ENCODE measurements around the gene SCGB1A1. TPM values are rescaled to one million over a fixed set of nuclear protein-coding genes. Genes with fewer than 3 reads are reported as not detected.
A peak's percentile ranks its signal among the peaks of the same experiment; 100 is the strongest.

The SCGB1A1 gene
- total and polyA plus RNA-seq, 7 donors, result 11.4 TPM; not detected in 6

DNA sequence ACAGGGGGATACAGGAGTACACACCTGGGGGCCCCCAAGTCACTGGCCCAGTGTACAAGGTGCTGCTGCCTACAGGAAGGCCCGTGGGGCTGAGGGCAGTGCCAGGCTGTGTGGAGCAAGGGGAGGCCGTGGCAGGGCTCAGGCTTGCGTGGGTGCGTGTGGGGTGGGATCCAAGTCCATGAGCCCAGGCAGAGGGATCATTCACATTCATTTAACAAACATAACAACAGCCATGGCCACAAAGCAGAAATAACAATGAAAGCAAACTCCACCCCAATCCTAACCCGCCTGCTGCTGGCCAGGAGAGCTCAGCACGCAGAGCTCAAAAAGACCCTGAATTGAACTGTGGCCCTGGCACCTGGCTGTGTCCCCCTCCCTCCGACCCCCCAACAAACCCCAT is 17.0 kb upstream of the SCGB1A1 start:
- no peak overlapping the region for H3K4me3 ChIP-seq
- DNase-seq, result no peak
- intact Hi-C loops (cut with DNase I), result loop anchor here (2.0 kb wide), 2 partner anchors 17 to 143 kb away; partner anchors contain the start of gene SCGB1A1
- H3K9me3 ChIP-seq, result no peaks in the 10 kb centered on the region
- 63 to 78% methylated on average over 7 of the region's 7 CpGs for WGBS, 2 donors
- H3K27ac ChIP-seq, result peak overlapping the region; percentile 81 to 95 (median 86)
- no peaks in the 10 kb centered on the region for H3K36me3 ChIP-seq
- no peaks in the 10 kb centered on the region for H3K27me3 ChIP-seq
- H3K4me1 ChIP-seq, result peaks cover 0 to 71% (median 69%) of the 10 kb centered on the region in 4 donors
- TF ChIP-seq, protein P1, sequence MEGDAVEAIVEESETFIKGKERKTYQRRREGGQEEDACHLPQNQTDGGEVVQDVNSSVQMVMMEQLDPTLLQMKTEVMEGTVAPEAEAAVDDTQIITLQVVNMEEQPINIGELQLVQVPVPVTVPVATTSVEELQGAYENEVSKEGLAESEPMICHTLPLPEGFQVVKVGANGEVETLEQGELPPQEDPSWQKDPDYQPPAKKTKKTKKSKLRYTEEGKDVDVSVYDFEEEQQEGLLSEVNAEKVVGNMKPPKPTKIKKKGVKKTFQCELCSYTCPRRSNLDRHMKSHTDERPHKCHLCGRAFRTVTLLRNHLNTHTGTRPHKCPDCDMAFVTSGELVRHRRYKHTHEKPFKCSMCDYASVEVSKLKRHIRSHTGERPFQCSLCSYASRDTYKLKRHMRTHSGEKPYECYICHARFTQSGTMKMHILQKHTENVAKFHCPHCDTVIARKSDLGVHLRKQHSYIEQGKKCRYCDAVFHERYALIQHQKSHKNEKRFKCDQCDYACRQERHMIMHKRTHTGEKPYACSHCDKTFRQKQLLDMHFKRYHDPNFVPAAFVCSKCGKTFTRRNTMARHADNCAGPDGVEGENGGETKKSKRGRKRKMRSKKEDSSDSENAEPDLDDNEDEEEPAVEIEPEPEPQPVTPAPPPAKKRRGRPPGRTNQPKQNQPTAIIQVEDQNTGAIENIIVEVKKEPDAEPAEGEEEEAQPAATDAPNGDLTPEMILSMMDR (IDR thresholded peaks at IDR 0.05), result no peak
- TF ChIP-seq POLR2AphosphoS5 (IDR thresholded peaks at IDR 0.05), result no peak
- no peak for TF ChIP-seq EP300 (IDR thresholded peaks at IDR 0.05)
- no peak for TF ChIP-seq POLR2A (IDR thresholded peaks at IDR 0.05)

DNA sequence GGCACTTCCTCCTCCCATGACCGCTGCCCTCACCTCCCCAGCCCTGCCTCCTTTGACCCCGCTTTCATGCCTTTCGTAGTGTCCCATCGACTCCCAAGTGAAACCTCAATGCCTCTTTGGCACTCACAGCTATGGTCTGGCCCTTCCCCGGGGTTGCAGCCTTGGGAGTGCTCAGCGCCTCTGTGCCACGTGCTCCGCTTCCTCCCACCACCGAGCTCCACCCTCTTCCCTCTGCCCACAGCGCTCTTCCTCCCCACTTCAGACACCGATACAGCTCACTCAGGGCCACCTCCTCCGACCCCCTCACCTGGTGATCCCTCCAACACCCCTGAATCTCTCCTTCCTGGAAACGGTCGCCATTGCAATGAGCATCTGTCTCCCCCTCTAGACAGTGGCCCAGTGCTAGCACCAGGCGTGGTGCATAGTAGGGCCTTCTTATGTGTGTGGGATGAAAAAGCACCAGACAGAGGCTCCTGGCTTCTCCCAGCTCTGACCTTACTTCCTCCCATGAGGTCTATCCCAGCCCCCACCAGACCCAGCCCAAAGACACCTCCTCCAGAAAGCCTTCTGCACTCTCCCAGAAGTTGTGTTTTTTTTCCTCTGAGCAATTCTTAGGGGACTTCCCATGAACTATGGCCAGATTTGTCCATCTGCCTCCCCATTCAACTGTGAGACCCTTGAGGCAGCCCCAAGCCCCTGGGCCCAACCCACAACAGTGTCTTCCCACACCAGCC is 16.4 kb upstream of the SCGB1A1 start:
- intact Hi-C loops (cut with DNase I), result loop anchor here (2.0 kb wide), 1 partner anchor 16 kb away; the partner anchor contains the start of gene SCGB1A1
- WGBS, 2 donors, result 47 to 78% methylated on average over 15 of the region's 15 CpGs
- peak; percentile 87 for DNase-seq
- Histone ChIP-seq H3K36me3 (no peaks in the 10 kb centered on the region), H3K9me3 (no peaks in the 10 kb centered on the region), H3K4me3 (no peak overlapping the region), H3K4me1 (peaks cover 0 to 65% (median 63%) of the 10 kb centered on the region in 4 donors), H3K27ac (peak overlapping the region; percentile 81 to 95 (median 86)), H3K27me3 (no peaks in the 10 kb centered on the region)
- TF ChIP-seq POLR2A (IDR thresholded peaks at IDR 0.05) (no peak), POLR2AphosphoS5 (IDR thresholded peaks at IDR 0.05) (peak in 3 of 4 donors; percentile 37 to 68 (median 55)), EP300 (IDR thresholded peaks at IDR 0.05) (no peak)
- TF ChIP-seq, protein P1 (IDR thresholded peaks at IDR 0.05), result no peak

DNA sequence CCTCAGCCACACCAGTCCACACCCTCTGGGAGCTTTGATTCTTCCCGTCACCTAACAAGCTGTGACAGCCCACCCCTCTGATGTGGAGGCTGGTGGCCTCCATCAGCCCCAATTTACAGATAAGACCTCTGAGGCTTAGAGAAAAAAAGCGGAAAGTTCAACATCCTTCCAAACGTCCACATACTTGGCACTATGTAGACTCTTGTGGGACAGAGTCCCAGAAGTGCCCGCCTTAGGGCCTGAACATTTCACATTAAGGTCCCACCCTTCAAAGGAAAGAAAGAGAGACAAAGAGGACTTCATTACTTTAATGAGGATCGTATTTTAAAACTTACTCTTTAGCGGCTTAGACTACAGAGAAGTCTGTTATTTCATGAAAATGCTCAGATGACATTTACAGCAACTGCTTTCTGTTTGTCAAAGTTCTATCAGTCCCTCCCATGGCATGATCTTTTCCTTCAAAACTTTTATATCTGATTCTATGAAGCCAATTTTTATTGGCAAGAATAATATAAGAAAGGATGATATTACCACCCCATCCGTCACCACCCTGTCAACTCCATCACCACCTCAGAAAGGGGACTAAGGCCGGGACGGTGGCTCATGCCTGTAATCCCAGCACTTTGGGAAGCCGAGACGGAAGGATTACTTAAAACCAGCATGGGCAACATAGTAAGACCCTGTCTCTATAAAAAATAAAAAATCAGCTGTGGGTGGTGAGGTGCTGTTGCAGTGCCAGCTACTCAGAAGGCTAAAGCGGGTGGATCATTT is 15.7 kb upstream of the SCGB1A1 start:
- 86 to 89% methylated on average over 12 of the region's 12 CpGs for WGBS, 2 donors
- H3K4me3 ChIP-seq, result no peak overlapping the region
- intact Hi-C loops (cut with DNase I), result loop anchor here (2.0 kb wide), 1 partner anchor 16 kb away; the partner anchor contains the start of gene SCGB1A1
- H3K27ac ChIP-seq, result peak overlapping the region; percentile 81 to 95 (median 86)
- no peaks in the 10 kb centered on the region for H3K9me3 ChIP-seq
- H3K27me3 ChIP-seq, result no peaks in the 10 kb centered on the region
- DNase-seq, result no peak
- peaks cover 0 to 57% (median 56%) of the 10 kb centered on the region in 4 donors for H3K4me1 ChIP-seq
- TF ChIP-seq, protein P1 (IDR thresholded peaks at IDR 0.05), result no peak
- TF ChIP-seq POLR2A (IDR thresholded peaks at IDR 0.05), result no peak
- peak in 1 of 4 donors; percentile 34 for TF ChIP-seq POLR2AphosphoS5 (IDR thresholded peaks at IDR 0.05)
- no peak for TF ChIP-seq EP300 (IDR thresholded peaks at IDR 0.05)
- no peaks in the 10 kb centered on the region for H3K36me3 ChIP-seq

DNA sequence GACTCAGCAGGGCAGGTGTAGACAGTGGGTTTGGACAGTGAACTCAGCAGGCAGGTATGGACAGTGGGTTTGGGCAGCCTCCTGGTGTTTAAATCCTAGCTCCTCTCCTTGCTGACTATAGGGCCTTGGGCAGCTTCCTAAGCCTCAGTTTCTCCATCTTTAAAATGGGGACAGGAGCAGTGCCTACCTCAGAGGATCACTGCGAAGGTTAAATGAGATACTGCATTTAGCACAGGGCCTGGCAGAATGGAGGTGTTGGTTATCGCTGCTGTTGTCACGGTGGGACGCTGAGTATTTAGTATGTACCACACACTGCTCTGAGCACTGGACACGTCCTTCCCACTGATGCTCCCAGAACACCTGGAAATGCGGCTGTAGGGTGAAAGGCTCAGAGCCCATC is 14.4 kb upstream of the SCGB1A1 start:
- intact Hi-C loops (cut with DNase I), result no loop called here
- no peak overlapping the region for H3K4me3 ChIP-seq
- H3K36me3 ChIP-seq, result no peaks in the 10 kb centered on the region
- H3K27ac ChIP-seq, result no peak overlapping the region
- no peaks in the 10 kb centered on the region for H3K9me3 ChIP-seq
- 92 to 95% methylated on average over 6 of the region's 6 CpGs for WGBS, 2 donors
- peaks cover 0 to 44% (median 43%) of the 10 kb centered on the region in 4 donors for H3K4me1 ChIP-seq
- DNase-seq, result no peak
- TF ChIP-seq, protein P1 (IDR thresholded peaks at IDR 0.05), result no peak
- TF ChIP-seq EP300 (IDR thresholded peaks at IDR 0.05) (no peak), POLR2A (IDR thresholded peaks at IDR 0.05) (no peak), POLR2AphosphoS5 (IDR thresholded peaks at IDR 0.05) (no peak)
- H3K27me3 ChIP-seq, result no peaks in the 10 kb centered on the region

All from sigmoid colon (tissue), 7 donors.